Ishikawa (cell line): ENCODE measurements around the gene HDAC5.

Experiments
- CEBPB ChIP-seq: IDR thresholded peaks from 2 replicates; pipeline ENCODE4 v1.6.1; 2012
- CREB1 ChIP-seq: IDR thresholded peaks from 2 replicates; pipeline ENCODE4 v1.6.1; 2012; ENCODE audit warnings: low read depth
- EGR1 ChIP-seq: IDR thresholded peaks from 2 replicates; pipeline ENCODE4 v1.6.1; 2012
- EP300 ChIP-seq: IDR thresholded peaks from 2 replicates; pipeline ENCODE4 v1.6.1; 2012; ENCODE audit warnings: borderline replicate concordance
- FOXM1 ChIP-seq: IDR thresholded peaks from 2 replicates; pipeline ENCODE4 v1.6.1; 2012; ENCODE audit warnings: low read depth, borderline replicate concordance
- NFIC ChIP-seq: IDR thresholded peaks from 2 replicates; pipeline ENCODE4 v1.6.1; 2012
- RAD21 ChIP-seq: IDR thresholded peaks from 2 replicates; pipeline ENCODE4 v1.6.1; 2012; ENCODE audit warnings: low read depth
- TAF1 ChIP-seq: IDR thresholded peaks from 2 replicates; pipeline ENCODE4 v1.6.1; 2012; ENCODE audit warnings: low read depth, mild to moderate bottlenecking
- TCF12 ChIP-seq: IDR thresholded peaks from 2 replicates; pipeline ENCODE4 v1.6.1; 2012; ENCODE audit warnings: low read depth
- TEAD4 ChIP-seq: IDR thresholded peaks from 2 replicates; pipeline ENCODE4 v1.6.1; 2012
- YY1 ChIP-seq: IDR thresholded peaks from 2 replicates; pipeline ENCODE4 v1.6.1; 2012; ENCODE audit warnings: low read depth
- ZBTB7A ChIP-seq: IDR thresholded peaks from 2 replicates; pipeline ENCODE4 v1.6.1; 2012; ENCODE audit warnings: low read depth
- TF ChIP-seq, protein P1 (sequence below): IDR thresholded peaks from 2 replicates; pipeline ENCODE4 v1.6.1; 2012
- TF ChIP-seq, protein P2 (sequence below): IDR thresholded peaks from 2 replicates; pipeline ENCODE4 v1.6.1; 2012
- TF ChIP-seq, protein P3 (sequence below): IDR thresholded peaks from 2 replicates; pipeline ENCODE4 v1.6.1; 2012; ENCODE audit warnings: low read depth, mild to moderate bottlenecking

HDAC5 gene

DNA sequence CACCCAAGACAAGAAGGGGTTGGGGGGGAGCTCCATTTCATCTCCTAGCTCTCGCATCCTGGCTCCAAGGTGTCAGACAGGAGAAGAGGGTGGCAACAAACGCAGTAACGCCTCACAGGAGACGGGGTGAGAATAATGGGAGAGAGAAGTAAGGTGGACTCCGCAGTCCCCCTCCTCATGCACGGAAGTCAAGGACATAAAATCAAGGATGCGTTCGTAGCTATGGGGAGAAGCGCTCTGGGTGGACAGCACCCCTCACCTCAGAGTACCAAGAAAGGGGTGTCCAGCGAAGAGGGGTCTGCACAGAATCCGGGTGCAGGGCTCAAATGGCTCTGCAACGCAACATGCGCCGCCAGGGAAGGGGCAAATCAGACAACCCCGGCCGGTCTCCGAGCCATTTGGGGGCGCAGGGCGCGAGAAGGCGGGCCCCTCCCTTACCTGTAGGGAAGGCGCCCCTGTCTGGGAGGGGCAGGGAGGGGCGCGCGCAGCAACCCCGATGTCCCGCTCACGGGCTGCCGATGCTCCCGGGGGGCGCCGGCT lies 555 bp downstream of the HDAC5 start:
- TF ChIP-seq, protein P1, sequence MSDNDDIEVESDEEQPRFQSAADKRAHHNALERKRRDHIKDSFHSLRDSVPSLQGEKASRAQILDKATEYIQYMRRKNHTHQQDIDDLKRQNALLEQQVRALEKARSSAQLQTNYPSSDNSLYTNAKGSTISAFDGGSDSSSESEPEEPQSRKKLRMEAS, result no peak
- TF ChIP-seq NFIC (no peak), RAD21 (no peak), TEAD4 (no peak), CEBPB (no peak), YY1 (no peak), EP300 (no peak), FOXM1 (no peak), CREB1 (no peak), TCF12 (no peak), TAF1 (no peak), EGR1 (no peak)
- TF ChIP-seq, protein P2, sequence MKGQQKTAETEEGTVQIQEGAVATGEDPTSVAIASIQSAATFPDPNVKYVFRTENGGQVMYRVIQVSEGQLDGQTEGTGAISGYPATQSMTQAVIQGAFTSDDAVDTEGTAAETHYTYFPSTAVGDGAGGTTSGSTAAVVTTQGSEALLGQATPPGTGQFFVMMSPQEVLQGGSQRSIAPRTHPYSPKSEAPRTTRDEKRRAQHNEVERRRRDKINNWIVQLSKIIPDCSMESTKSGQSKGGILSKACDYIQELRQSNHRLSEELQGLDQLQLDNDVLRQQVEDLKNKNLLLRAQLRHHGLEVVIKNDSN, result no peak

DNA sequence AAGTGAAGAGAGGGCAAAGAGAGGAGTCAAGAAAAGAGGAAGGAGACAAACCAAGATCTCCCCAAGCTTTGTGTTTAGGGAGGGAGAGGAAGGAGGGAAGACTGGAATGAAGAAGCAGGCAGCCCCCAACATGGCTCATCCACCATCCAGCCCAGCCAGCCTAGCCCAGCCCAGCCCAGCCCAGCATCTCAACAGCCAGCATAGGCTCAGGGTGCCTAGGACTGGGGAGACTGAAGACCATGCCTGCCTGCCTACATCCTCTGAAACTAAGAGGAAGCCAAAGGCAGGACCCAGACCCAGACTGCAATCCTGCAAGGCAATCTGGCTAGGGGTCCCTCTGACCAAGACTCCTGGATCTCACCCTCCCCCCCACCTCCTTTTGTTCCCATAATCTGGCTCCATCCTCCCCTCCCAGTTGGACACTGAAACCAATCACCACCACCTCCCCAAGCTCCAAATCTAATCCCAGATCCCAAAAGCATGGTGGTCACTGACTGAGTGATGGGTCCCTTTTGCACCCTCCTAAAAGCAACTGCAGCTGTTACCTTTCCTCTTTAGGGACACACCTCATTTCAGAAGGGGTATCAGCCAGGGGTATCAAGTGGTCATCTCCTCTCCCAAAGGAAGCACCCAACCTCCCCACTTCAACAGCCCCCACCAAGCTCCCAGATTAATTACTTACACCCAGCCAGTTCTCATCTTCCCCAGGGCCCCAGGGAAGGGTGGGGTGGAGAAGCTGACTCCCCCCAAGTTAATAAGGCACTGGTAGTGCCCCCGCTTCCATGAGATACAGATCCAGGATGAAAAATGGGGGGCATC lies 1.2 kb downstream of the HDAC5 start:
- TF ChIP-seq TAF1 (no peak), YY1 (no peak), EGR1 (no peak), CEBPB (no peak), RAD21 (no peak), EP300 (no peak), TEAD4 (no peak)
- TF ChIP-seq, protein P3, sequence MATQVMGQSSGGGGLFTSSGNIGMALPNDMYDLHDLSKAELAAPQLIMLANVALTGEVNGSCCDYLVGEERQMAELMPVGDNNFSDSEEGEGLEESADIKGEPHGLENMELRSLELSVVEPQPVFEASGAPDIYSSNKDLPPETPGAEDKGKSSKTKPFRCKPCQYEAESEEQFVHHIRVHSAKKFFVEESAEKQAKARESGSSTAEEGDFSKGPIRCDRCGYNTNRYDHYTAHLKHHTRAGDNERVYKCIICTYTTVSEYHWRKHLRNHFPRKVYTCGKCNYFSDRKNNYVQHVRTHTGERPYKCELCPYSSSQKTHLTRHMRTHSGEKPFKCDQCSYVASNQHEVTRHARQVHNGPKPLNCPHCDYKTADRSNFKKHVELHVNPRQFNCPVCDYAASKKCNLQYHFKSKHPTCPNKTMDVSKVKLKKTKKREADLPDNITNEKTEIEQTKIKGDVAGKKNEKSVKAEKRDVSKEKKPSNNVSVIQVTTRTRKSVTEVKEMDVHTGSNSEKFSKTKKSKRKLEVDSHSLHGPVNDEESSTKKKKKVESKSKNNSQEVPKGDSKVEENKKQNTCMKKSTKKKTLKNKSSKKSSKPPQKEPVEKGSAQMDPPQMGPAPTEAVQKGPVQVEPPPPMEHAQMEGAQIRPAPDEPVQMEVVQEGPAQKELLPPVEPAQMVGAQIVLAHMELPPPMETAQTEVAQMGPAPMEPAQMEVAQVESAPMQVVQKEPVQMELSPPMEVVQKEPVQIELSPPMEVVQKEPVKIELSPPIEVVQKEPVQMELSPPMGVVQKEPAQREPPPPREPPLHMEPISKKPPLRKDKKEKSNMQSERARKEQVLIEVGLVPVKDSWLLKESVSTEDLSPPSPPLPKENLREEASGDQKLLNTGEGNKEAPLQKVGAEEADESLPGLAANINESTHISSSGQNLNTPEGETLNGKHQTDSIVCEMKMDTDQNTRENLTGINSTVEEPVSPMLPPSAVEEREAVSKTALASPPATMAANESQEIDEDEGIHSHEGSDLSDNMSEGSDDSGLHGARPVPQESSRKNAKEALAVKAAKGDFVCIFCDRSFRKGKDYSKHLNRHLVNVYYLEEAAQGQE, result no peak

DNA sequence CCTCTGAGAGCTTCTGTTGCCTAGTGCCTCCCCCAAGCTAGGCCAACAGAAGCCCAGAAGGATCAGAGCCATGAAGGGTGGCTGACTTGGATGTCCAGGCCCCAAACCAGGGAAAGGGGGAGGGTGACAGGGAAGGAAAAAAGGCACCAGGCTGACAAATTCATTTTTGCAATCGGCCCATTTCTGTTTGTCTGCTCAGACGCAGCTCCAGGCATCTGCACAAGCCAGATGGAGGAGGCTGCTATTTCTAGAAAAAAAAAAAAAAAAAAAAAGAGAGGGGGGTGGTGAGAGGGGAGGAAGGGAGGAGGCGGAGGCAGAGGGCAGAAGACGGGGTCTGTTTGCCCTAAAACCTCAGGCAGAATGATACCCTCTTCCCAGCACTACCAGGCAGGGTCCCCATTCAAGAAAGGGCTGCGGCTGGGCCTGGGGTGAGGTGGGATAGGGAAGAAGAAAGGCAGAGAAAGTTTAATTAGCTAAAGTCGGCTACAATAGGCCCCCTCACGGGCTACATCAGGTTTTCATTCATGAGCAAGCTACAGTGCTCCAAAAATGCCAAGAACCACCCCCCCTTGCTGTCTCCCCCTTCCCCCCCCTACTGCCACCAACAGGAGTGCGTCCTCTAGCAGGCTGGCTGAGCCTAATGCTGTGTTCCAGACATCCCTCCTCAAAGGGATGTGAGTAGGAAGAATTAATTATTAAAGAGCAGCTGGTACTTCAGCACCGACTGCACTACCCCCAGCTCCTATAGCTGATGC lies 2.4 kb downstream of the HDAC5 start:
- TF ChIP-seq FOXM1, result no peak
- no peak for TF ChIP-seq TCF12
- TF ChIP-seq EP300, result no peak
- no peak for TF ChIP-seq ZBTB7A
- no peak for TF ChIP-seq TAF1
- TF ChIP-seq, protein P2, result no peak
- TF ChIP-seq, protein P3, result no peak
- no peak for TF ChIP-seq YY1
- no peak for TF ChIP-seq CREB1
- TF ChIP-seq EGR1, result no peak
- no peak for TF ChIP-seq TEAD4
- TF ChIP-seq CEBPB, result no peak
- TF ChIP-seq NFIC, result no peak

DNA sequence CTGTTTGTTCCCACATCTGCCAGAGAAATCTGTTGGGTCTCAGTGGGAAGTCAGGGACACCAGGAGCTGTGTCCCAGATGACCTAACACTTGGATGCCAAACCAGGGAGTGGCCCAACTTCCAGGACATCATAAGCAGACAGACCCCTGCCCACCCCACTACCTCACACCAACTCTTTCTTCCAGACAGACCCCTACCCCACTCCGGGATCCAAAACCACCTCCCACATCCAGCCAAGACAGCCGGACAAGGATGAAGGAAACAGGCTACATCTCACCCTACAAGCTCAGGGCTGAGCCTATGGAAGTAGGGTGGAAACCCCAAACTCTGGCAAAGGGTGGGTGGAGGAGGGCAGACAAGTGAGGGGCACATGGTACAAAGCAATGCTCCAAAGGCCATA lies 3.6 kb downstream of the HDAC5 start:
- TF ChIP-seq TCF12, result no peak

DNA sequence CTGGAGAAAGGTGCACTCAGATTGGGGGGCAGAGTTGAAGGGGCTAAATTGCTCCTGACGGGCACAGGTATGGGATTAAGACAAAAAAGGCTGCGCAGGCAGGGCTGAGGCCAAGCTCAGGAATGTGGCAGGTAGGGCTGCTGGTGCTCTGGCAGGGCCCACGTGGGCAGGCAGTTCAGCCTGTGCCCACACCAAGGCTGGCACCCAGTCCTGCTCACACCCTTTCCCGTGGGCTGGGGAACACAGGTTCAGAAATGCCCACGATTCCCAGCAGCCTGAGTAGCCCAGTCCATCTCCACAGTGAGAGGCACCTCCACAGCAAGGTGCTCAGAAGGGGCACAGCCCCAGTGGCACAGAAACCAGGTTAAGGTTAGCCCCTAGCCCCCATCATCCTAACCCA lies 4.4 kb downstream of the HDAC5 start:
- TF ChIP-seq, protein P1, result no peak
- TF ChIP-seq RAD21 (no peak), TCF12 (no peak)

DNA sequence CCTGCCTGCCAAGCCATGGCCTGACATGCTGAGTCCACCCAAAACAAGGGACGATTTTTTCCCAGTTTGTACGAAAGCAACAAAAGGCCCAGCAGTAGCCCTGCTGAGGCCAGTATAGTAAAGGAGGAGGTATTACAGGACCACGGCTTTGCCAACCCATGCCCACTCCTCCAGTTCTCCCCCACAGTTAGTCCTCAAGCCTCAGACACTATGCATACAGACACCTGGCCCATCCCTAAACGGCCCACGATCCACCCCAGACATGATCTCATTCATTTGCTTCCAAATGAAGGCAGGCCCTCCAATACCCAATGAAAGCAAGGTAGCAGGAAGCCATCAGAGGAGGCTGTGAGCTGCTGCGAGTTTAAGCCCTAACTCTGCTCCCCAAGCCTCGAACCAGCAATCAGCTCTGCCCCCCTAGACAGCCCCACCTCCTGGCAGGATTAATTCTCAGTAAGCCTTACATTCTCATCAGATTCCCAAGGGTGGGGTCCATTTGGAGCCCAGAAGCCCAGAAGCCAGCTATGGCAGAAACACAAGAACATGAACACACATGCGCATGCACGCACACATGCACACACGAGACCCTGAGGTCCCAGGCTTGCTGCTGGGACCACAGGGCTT lies 4.9 kb downstream of the HDAC5 start:
- TF ChIP-seq CREB1 (no peak), TCF12 (no peak), RAD21 (no peak), EP300 (no peak), NFIC (no peak), YY1 (no peak), EGR1 (no peak), TEAD4 (no peak), ZBTB7A (no peak), CEBPB (no peak), FOXM1 (no peak), TAF1 (no peak)
- TF ChIP-seq, protein P2, result no peak
- TF ChIP-seq, protein P3, result no peak
- TF ChIP-seq, protein P1, result no peak
